ENCODE results near the gene ERRFI1.

The ERRFI1 gene

DNA sequence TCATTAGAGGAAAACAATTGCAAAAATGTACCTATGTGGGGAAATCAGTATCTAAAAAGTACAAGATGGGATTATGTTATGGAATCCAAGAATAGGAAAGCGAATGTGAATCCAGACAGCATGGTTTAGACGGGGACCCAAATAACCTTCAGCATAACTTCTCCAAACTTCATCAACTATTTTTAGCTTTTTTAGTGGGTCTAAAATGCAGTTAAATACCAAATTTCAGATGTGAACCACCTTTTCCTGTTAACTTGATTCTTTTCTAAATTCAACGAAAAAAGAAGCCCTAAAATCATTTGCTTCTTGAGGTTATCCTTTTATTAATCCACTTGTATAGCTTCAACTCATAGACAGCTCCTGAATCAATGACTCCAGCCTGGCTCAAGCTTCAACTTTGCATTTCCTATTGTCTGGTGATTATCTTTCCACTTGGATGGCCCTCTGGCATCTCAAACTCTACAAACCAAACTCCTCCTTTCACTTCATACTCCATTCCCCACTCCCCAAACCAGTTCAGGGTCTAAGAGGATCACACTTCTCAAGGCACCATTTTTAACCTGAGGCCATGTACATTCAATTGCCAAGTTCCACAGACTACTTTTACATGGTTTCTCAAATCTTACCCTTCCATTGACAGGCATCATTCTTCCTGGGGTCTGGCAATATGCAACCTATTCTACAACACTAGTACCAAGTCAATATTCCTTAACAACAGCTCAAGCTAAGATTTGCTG is 7.4 kb downstream of the ERRFI1 start:
- no peak for DNase-seq (ENCODE audit: low read depth)

DNA sequence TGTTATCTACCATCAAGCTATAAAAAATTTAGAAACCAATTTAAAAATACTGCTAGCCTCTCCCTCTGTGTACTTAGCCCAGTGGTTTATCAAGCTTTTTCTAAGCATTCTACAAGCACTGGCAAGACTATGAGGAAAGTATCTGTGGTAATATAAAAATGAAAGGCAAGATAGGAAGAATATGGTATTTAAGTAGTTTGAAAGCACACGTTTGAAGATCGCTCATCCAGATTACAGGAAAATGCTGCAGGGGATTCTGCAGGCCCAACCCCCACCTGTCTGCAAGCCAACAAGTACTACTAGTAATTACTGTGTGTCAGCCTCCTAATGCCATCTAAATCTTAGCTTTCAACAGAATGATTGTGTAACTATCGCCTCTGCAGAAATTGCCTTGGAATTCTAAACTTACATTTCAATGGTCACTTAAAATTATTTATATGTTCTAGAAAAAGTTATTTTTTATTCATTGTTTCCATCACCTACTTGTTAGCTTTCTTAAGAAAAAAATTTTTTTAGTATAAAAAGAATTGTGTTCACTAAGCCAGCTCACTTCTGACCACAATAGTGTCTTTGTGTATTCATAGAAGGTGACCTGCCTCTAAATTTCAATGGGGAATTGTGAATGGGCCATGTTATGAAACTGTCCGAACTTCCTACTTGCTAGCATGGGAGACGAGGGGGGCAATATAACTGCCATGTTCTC is 8.5 kb downstream of the ERRFI1 start:
- DNase-seq (ENCODE audit: low read depth), result peak; percentile 55

DNA sequence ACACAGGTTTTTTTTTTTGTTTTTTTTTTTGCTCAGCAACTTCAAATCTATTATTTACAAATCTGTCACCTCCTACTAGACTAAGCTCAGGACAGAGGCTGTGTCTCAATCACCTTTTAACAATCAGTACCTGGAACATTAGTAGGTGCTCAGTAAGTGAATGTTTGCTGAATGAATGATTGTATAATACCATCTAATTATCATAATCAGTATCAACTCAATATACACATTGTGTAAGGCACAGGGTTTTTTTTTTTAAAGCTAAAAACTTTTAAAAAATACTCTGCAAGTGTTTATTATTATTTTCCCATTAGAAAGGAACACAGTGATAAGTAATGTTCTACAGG is 9.2 kb downstream of the ERRFI1 start:
- no peak for DNase-seq (ENCODE audit: low read depth)

DNA sequence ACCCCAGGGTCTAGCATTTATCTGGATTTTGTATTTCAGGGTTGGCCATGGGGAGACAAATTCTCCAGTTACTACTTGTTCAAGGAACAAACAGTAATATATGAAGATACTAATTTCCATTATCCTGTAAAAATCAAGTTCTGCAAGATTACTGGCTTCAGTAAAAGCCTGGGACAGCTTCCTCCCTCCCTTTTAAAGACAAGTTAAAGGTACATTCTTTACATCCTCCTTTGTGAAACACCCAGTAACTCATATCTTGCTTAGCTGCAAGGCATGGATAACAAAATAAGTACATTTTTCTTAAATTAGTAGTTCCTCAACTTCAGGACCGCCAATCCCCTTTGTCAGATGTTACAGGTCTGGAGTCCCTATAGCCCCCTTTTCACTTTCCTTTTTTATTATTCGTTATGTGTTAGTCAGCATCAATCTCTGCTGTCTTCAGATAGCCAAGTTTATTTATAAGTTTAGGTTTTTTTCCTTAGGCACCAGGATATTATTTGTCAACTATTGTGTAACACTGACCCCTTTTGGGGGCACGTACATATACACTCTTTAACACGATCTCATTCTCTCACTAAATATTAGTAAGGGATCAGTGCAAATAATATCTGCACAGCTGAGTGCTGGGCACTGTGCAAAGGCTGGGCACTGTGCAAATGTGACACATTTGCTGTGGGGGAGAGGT is 9.8 kb downstream of the ERRFI1 start:
- peak; percentile 49 for DNase-seq (ENCODE audit: low read depth)

DNA sequence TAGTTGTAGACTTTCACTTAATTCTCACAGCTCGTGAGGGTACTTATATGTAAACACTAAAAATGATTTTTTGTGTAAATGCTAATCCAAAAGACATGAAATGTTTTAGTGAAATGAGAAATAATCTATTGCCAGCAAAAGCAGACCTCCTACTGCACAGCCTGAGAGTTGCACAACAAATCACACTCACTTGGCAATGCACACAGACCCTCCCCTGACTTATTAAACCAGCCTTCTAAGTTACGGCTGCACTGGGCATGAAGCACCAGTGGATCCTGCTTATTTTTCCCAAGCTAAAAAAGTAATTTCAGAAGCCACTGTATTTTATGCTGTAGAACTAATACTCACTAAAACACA is 10.3 kb downstream of the ERRFI1 start:
- no peak for DNase-seq (ENCODE audit: low read depth)

DNA sequence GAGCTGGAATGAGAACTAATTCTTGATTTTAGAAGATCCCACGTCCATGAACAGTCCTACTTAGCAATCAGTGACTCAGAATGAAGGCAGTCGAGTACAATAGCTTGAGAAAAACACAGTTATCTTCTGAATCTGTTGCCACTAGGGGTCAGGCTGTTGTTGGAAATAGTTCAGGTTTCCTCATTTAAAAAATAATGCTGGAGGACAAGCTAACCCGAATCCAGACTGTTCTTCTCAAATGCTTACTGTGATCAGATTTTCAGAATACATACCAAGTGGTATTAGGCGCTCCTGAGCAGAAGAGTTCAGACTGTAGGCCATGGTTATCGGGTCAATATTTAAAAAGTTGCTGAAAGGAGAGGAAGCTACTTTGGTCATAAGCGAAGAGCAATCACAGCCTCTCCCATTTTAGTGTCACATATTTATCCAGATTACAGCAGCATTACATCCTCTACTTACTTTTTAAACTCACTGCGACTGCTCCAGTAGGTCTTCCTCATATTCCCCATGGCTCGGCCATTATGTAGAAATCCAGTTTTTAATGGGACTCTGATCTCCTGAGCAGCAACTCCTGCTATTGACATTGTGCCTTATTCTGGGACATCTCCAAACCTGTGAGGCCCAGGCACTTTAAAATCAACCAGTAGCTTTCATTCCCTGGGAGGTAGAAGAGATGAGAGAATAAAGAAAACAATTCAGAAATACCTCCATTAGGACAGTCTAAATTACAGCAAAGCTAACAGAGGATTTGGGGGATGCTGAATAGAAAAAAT is 10.9 kb downstream of the ERRFI1 start:
- peak; percentile 90 for DNase-seq (ENCODE audit: low read depth)

DNA sequence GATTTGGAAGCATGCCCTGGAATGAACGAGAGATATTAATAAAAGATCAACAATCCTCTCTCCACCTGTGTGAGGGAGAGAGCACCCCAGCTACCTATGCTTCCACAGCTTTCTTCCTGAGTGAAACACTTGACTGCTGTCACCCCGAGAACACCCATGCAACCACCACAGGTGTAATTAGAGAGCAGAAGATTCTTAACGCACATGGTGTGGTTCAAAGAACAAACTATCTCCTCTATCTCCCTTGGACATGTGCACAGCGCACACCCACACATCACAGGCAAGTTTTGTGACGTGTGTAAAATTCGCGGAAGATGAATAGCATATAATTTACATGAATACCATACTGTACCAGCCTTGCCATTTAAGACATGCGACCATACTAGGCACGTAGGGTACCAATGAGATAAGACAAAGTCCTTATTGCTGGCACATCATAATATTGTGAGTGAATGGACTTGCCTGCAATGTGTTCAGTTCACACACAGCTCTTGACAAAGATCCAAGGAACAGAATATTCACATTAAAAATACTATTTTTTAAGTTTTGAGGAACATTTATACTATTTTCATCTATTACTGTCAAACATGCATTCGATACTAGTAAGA is 11.6 kb downstream of the ERRFI1 start:
- DNase-seq (ENCODE audit: low read depth), result no peak

DNA sequence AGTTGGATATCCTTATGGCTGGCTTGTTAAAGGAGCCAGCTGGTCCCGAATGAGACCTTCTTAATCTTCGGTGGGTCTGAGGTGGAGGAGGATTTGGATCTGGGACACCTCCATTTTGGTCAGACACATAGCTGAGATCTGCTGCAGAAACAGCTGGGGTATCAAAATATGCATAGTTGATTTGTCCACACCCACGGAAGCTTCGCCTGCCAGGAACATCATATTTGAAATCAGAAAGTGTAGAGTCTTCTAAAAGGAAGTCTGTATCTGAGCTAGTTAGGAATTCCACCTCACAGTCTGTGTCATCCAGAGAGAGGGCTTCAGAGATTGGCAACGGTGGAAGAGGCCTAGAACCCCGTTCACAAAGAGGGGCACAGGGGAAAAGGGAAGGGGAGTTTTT is 12.3 kb downstream of the ERRFI1 start:
- no peak for DNase-seq (ENCODE audit: low read depth)

DNA sequence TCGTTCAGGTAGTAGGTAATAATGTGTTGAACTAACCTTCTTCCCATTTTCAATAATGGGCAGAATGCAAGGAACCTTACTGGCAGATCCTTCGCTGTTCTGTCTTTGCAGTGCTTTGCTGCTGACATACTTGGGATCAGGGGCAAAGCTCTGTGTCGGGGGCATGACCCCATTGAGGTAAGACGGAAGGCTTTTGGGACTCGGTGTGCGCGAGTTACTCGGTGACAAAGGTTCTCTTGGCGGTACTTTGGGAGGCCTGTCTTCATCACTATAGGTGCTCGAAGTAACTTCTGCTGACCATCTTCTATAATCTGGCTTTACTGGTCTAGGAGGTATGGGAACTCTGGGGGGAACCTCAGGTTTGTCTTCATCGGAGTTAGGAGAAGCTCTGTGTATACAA is 12.7 kb downstream of the ERRFI1 start:
- no peak for DNase-seq (ENCODE audit: low read depth)

DNA sequence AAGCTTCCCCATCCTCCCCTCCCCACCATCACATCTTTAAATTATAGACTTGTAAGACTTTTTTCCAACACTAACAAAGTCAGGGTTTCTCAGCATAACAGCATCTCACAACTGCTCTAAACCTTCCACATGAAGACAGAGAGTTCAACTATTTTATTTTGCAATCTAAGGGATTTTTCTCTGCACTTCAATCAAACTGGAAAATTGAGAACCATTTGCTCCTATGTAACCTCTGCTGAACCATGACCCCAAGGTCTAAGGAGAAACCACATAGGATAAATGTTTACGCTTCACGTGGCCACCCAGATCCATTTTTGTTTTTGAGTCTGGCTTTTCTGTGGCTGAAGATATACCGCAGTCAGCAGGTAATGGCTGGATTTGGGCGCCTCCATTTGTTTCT is 13.2 kb downstream of the ERRFI1 start:
- DNase-seq (ENCODE audit: low read depth), result no peak

DNA sequence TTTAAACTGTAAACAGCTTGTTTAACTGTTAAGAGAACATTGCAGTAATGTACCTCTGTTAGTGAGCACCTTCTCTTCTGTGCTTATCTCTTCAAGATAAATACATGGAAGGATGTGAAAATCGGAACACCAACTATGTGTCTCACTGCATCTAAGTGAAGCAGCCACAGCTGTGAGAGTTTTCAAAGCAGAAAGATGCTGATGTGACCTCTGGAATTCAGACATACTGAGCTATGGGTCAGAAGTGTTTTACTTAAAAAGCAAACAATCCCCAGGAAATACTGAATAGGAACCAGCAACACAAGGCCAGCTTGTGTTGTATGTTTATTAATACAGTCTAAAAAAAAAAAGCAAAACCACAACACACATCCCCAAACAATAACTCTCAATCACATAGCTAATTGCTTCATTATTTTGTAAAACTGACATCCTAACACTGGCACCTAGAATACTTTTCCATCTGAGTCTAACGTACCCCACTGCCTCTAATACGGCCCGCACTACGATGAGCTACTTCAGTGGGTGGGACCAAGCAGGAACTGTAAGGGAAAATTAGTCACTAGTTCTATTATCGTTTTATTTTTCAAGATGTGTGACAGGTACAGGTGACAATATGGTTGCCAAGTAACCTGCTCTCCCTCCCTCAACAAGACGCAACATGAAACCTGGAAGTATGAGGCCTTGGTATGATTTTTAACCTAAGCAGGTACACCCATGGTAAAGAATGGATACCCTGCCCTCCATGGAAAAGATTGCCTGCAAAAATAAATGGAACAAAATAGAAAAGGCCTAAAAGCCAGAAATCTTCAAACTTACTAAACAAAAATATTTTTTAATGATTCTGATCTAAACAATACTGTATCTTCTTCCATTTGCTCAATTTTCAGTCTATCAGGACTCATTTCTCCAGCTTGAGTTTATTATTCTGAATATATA is 13.9 kb downstream of the ERRFI1 start:
- no peak for DNase-seq (ENCODE audit: low read depth)

DNA sequence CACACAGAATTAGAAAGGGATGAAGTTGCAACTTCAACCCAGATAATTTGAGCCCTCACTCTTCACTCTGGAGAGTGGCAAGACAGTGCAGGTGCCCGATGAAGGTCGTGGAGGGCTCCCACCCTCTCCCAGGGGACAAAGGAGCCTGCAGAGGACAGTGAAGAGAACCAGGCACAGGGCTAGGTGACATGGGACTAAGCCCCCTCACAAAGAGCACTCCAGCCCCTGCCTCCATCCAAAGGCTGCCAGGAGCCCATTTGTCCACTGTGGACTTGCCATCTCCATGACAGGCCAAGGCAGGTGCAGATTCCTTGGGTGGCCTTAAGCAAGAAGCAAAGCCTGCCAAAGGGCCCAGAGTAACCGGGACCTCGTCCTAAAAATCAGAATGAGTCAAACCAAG is 15.1 kb downstream of the ERRFI1 start:
- no peak for DNase-seq (ENCODE audit: low read depth)

DNA sequence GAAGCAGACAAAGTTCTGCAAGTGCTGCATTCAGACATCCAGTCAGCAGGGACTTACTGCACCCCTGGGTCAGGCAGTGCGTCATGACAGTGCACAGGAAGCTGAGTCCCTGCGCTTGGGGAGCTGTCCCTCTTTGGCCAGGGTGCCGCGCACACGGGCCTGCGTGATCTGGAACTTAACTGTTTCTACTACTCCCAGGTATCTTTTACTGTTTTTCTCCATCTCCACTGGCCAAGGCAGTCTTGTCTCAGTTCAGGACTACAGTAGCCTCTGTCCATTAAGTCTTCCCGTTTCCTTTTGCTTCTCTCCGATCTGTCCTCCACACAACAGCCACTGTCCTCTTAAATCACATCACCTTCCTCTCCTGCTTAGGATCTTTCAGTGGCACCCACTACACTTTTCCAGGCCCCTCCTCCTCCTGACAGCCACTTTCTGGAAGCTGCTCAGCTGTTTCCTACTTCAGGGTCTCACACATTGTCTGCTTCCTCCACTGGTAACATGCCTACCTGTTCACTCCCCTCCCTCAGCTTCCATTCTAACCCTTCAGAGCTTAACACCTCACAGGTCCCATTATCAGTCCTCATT is 15.9 kb downstream of the ERRFI1 start:
- no peak for DNase-seq (ENCODE audit: low read depth)

DNA sequence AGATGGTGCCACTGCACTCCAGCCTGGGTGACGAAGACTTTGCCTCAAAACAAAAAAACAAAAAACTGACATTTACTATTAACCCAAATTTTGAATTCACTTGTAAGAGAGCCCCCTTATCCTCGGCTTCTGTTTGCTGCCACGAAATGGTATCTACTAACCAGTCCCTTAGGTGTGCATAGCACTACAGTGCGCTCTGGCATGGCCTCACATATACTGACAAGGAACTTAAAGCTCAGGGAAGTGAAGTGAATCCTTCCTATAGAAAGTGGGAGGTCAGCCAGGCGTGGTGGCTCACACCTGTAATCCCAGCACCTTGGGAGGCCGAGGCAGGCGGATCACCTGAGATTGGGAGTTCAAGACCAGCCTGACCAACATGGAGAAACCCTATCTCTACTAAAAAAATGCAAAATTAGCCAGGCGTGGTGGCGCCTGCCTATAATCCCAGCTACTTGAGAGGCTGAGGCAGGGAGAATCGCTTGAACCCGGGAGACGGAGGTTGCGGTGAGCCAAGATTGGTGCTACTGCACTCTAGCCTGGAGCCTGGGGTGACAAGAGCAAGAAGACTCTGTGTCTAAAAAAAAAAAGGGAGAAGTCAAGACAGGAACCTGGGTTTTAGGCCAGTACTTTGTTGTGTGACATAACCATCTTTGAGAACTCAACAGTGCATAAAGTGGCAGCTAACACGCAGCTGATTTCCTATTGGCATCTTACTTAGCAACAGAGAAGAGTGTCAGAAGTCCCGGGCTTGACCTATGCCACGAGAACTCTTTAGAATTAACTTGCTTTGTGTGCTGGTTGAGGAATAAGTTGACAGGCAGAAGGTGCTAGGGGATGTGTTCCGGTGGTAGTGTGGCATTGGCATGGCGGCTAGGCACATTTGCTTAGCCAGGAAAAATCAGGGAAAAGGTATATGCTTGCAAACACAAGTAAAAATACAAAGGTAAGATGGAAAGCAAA is 16.8 kb downstream of the ERRFI1 start:
- DNase-seq (ENCODE audit: low read depth), result no peak

DNA sequence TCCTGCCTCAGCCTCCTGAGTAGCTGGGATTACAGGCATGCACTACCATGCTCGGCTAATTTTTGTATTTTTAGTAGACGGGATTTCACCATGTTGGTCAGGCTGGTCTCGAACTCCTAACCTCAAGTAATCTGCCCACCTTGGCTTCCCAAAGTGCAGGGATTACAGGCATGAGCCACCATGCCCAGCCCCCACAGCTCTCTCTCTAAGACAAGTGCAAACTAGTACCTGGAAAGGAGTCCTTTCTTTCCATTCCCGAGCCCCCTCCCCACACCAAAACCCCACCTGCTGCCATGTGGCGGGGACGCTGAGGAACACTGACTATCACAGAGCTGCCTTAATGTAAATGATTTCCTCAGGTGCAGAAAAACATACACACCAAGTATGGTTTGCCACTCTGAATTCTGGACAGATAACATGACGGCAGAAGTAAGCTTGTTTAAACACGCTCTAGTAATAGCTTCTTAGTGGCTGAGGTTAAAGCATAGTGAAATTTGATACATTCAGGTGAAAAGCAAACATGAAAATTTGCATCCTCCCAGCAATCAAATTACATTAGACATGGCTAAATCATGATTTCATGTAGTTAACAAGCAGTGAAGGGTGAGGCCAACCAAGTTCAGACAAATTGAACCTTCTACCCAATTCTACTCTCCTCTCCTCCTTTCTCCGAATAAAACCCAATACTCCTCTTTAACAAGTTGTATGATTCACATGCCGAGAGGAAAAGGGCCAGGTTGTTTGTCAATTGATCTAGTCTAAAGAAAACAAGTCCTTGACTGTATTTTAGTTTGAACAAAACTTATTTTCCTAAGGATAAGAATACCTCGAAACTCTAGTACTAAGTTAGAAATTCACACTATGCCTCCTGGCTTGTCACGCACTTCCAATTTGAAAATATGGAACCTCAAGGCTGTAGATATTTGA is 19.8 kb downstream of the ERRFI1 start:
- DNase-seq (ENCODE audit: low read depth), result no peak

DNA sequence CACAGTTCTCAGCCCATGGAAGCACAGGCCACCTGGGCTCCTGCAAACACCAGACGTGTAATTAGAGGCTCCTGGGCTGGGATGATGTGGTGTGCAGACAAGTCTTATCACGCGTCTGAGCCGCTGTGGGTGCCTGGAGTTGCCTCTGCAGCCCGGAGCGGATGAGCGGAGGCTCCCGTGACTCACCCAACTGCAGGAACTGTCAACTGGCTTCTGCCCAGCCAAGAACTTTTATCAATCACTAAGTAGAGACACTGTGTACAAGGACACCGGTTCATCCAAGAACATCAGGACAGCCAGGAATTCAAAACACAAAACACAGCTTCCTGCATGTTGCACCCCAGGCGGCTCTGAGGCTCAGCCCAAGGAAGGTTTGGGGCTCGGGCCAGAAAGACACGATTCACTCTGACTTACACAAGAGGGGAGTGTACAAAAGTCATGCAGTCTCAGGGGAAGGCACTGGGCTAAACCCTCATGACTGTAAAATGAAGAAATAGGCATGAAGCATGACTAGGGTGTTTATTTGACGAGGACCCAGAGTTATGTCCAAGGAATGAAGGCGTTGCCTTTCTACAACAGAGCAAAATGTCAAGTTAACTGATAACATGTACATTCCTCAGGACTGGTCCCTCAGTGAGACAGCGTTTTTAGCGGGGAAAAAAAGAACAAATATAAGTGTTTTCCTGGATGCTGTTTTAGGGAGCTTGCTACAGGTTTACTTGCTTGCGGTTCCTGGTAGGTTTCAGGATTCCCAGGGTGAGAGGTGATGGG is 21.1 kb downstream of the ERRFI1 start:
- peak; percentile 92 for DNase-seq (ENCODE audit: low read depth)

DNA sequence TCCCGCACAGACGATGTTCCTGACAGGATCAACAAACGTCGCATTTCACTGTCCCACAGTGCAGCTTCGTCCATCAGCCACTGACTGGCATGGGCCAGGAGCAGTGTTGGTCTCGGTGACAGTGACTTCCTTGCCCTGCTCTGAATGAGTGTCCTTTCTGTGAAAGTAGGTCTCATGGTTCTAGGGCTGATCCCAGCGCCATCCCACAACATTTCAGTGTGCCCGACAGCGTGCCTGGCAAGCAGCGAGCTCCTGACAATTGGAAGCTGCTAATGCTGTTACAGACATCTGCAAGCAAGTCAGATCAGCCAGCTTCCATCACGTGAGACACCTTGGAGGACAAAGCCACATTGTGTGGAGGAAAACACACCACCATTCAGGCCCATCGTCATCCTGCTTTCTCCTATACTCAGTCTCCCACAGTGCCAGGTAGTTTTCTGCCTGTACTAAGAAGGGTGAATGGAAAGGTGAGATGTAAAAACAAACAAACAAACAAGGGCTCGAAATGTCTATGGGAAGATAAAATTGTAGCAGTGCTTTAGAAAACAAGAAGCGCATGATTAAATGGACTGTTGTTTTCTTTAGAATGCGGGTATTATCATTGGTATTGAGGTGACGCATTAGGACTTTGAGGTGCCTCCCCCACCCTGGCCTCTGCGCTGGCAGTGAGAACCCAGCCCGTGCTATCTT is 21.9 kb downstream of the ERRFI1 start:
- peak; percentile 45 for DNase-seq (ENCODE audit: low read depth)
